PC-9 (cell line): ENCODE data around the gene PCP4. TPM values are rescaled to one million over a fixed set of nuclear protein-coding genes. Genes with fewer than 3 reads are reported as not detected.

ENCODE experiments used
- BruUV-seq: library from RNA; stranded (reverse); fragments of 400-500 nt; replicated peaks from 2 replicates; lab custom pipeline; 2021; lab: Mats Ljungman, UMichigan
- CTCF ChIA-PET: fragments of 300-600 bp; sonication (Branson Sonifier 250); formaldehyde crosslinking; loops from one replicate; lab custom pipeline; 2022; ENCODE audit warnings: antibody characterized with exemption; lab: Charles Lee
- POLR2A ChIA-PET: fragments of 300-600 bp; sonication (Branson Sonifier 250); formaldehyde crosslinking; loops from one replicate; lab custom pipeline; 2022; ENCODE audit warnings: antibody characterized with exemption; ENCODE audit not compliant: unreplicated experiment; lab: Charles Lee
- DNase-seq, 2 experiments: peaks; one replicate each; pipeline versions ENCODE4 v3.0.0 to v3.0.0-alpha.2; 2015 to 2022; ENCODE audit warnings: mixed read lengths in 1 of 2
- H2AFZ ChIP-seq: fragments of 200-600 bp; sonication (generic); 2 replicates; pipeline ENCODE4 v1.8.1; 2017; ENCODE audit warnings: antibody characterized with exemption
- H3F3A ChIP-seq: fragments of 200-600 bp; sonication (generic); 2 replicates; pipeline ENCODE4 v1.8.1; 2017; ENCODE audit warnings: antibody characterized with exemption, mild to moderate bottlenecking, low read depth; ENCODE audit not compliant: insufficient read depth
- H3K27ac ChIP-seq: fragments of 200-600 bp; sonication (generic); 2 replicates; pipeline ENCODE4 v1.6.1; 2016; ENCODE audit warnings: mixed run types
- H3K27me3 ChIP-seq: fragments of 200-600 bp; sonication (generic); 2 replicates; pipeline ENCODE4 v1.6.1; 2016; ENCODE audit warnings: low read depth, mixed run types; ENCODE audit not compliant: insufficient read depth
- H3K36me3 ChIP-seq: fragments of 200-600 bp; sonication (generic); 2 replicates; pipeline ENCODE4 v1.6.1; 2016; ENCODE audit warnings: low read depth, mixed run types
- H3K4me1 ChIP-seq: fragments of 200-600 bp; sonication (generic); replicated peaks from 2 replicates; pipeline ENCODE4 v1.6.1; 2016; ENCODE audit warnings: mixed run types; ENCODE audit not compliant: insufficient read depth
- H3K4me2 ChIP-seq: fragments of 200-600 bp; sonication (generic); 2 replicates; pipeline ENCODE4 v1.6.1; 2017; ENCODE audit warnings: mixed run types
- H3K4me3 ChIP-seq: fragments of 200-600 bp; sonication (generic); 2 replicates; pipeline ENCODE4 v1.6.1; 2016; ENCODE audit warnings: mixed run types
- H3K79me2 ChIP-seq: fragments of 200-600 bp; sonication (generic); 2 replicates; pipeline ENCODE4 v1.6.1; 2017; ENCODE audit warnings: low read depth, mixed run types
- H3K9me2 ChIP-seq: fragments of 200-600 bp; sonication (generic); 2 replicates; pipeline ENCODE4 v1.8.1; 2017; ENCODE audit warnings: mild to moderate bottlenecking; ENCODE audit not compliant: insufficient read depth
- H3K9me3 ChIP-seq: fragments of 200-600 bp; sonication (generic); 2 replicates; pipeline ENCODE4 v1.8.1; 2016; ENCODE audit warnings: low read depth; ENCODE audit not compliant: insufficient read depth
- H4K20me1 ChIP-seq: fragments of 200-600 bp; sonication (generic); 2 replicates; pipeline ENCODE4 v1.8.1; 2017; ENCODE audit not compliant: insufficient read depth
- EZH2 ChIP-seq: fragments of 200-600 bp; sonication (generic); IDR thresholded peaks from 2 replicates; pipeline ENCODE4 v1.8.0; 2017; ENCODE audit warnings: antibody characterized with exemption, low read depth
- intact Hi-C: fragments of 100-400 bp; cut with micrococcal nuclease; formaldehyde crosslinking; loops from one replicate; pipeline ENCODE4 v1.10.0; 2022; ENCODE audit not compliant: unreplicated experiment
- total RNA-seq: library from RNA; stranded (reverse); gene quantifications from 2 replicates; pipeline ENCODE4 v1.2.3, GENCODE V29; 2021
- TF ChIP-seq, protein P1 (sequence below): fragments of 200-600 bp; sonication (generic); conservative IDR thresholded peaks from 2 replicates; pipeline ENCODE4 v1.6.1; 2017; ENCODE audit warnings: mixed run types, antibody characterized with exemption, mild to moderate bottlenecking, moderate library complexity

The PCP4 gene
- total RNA-seq, 1 experiment from 2014 or later, result not detected

DNA sequence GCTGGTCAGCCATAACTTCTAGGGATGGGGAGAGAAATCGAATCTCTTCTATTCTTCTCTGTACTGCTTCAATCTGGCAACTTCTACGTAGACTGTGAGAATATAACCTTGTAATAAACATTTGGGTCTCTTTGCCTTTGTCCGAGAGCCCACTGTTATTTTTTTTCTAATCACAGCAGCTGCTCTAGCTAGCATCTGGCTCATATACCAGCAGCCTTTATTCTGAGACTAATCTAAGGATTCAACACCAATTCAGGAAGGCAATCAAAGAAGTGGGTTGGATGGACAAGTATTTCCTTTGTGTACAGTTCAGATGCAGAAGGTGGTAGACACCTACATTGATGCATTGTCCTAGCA is 15.6 kb downstream of the PCP4 start:
- Histone ChIP-seq H3K4me3 (no peak overlapping the region), H3K4me1 (no peaks in the 10 kb centered on the region), H3F3A (no peaks in the 10 kb centered on the region), H3K4me2 (no peak overlapping the region), H3K27ac (no peak overlapping the region), H3K27me3 (peaks cover 41% of the 10 kb centered on the region), H3K9me3 (no peaks in the 10 kb centered on the region), H4K20me1 (no peaks in the 10 kb centered on the region), H3K9me2 (no peaks in the 10 kb centered on the region), H3K79me2 (no peaks in the 10 kb centered on the region), H2AFZ (no peak overlapping the region), H3K36me3 (no peaks in the 10 kb centered on the region)
- POLR2A ChIA-PET, result no interaction called here
- CTCF ChIA-PET, result no interaction called here
- intact Hi-C loops, result no loop called here
- TF ChIP-seq EZH2, result no peak
- TF ChIP-seq, protein P1, sequence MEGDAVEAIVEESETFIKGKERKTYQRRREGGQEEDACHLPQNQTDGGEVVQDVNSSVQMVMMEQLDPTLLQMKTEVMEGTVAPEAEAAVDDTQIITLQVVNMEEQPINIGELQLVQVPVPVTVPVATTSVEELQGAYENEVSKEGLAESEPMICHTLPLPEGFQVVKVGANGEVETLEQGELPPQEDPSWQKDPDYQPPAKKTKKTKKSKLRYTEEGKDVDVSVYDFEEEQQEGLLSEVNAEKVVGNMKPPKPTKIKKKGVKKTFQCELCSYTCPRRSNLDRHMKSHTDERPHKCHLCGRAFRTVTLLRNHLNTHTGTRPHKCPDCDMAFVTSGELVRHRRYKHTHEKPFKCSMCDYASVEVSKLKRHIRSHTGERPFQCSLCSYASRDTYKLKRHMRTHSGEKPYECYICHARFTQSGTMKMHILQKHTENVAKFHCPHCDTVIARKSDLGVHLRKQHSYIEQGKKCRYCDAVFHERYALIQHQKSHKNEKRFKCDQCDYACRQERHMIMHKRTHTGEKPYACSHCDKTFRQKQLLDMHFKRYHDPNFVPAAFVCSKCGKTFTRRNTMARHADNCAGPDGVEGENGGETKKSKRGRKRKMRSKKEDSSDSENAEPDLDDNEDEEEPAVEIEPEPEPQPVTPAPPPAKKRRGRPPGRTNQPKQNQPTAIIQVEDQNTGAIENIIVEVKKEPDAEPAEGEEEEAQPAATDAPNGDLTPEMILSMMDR, result no peak
- DNase-seq, result no peak
- BruUV-seq, result no TSS peak

DNA sequence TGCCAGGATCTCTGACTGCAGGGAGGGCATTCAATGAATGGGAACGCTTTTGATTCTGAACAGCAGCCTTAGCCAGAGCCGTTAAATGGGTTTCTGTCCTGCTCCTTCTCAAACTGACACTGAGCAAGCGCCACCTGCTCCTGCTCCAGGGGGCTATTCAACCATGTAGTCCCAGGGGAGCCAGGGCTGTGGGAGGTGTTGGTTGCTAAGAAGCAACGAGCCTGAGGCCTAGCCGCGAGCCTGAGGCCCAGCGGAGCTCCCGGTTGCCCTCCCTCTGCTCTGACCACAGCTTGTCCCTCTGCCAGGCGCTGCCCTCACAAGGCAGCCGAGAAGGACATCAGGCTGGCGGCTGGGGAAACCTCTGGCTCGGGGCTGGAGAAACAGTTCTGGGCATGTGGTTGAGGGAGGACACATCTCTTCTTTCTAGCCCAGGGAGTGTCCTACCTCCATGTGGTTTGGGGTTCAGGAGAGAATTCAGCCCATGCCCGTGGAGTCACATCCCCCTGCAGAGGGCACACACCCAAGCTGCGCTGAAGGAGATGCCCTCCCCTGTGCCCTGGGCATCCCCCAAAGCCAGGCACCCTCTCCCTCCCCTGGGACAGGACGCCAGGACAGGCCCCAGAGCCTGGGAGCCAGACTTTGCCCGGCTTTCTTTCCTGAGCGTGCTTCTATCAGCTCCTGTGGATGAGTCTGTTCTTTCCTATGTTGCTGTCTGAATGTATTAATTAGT is 18.0 kb downstream of the PCP4 start:
- no peaks in the 10 kb centered on the region for H3F3A ChIP-seq

DNA sequence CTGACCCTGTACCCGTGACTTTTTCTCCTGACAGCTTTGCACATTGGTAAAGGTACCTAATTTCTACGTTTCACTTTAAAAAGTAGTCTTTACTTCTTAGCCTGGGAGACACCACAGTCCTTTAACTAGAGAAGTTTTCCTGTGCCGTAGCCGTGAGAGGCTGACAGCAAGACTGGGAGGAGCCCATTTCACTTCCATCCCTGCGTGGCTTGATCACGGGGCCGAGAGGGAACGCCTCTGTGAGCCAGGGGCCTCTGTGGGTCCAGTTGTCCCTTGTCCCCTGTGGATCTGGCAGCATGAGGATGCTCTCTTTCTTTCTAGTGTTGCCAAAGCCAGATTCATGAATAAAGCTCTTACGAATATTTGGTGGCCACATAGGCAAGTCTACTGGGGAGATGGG is 21.6 kb downstream of the PCP4 start:
- TF ChIP-seq, protein P1, result no peak
- TF ChIP-seq EZH2, result no peak
- Histone ChIP-seq H3K4me1 (no peaks in the 10 kb centered on the region), H3K9me2 (no peaks in the 10 kb centered on the region), H3K9me3 (no peaks in the 10 kb centered on the region), H3F3A (no peaks in the 10 kb centered on the region), H3K4me3 (no peak overlapping the region), H3K36me3 (no peaks in the 10 kb centered on the region), H3K79me2 (no peaks in the 10 kb centered on the region), H4K20me1 (no peaks in the 10 kb centered on the region), H2AFZ (no peak overlapping the region), H3K4me2 (no peak overlapping the region), H3K27ac (no peak overlapping the region), H3K27me3 (peaks cover 22% of the 10 kb centered on the region)
- DNase-seq, result no peak
- POLR2A ChIA-PET, result no interaction called here
- CTCF ChIA-PET, result no interaction called here
- no TSS peak for BruUV-seq
- intact Hi-C loops, result no loop called here

More for the DNA sequence above, 18.0 kb downstream of the PCP4 start:
- Histone ChIP-seq H2AFZ (no peak overlapping the region), H3K9me2 (no peaks in the 10 kb centered on the region), H3K36me3 (no peaks in the 10 kb centered on the region), H3K27me3 (peaks cover 42% of the 10 kb centered on the region), H3K79me2 (no peaks in the 10 kb centered on the region), H4K20me1 (no peaks in the 10 kb centered on the region), H3K4me1 (no peaks in the 10 kb centered on the region), H3K4me2 (no peak overlapping the region), H3K9me3 (no peaks in the 10 kb centered on the region), H3K27ac (no peak overlapping the region), H3K4me3 (no peak overlapping the region)
- no peak for DNase-seq
- ChIA-PET POLR2A (no interaction called here), CTCF (no interaction called here)
- intact Hi-C loops, result no loop called here
- BruUV-seq, result no TSS peak
- no peak for TF ChIP-seq EZH2
- TF ChIP-seq, protein P1, result no peak
